Mesodermal cell (in vitro differentiated cells): Measurements from ENCODE around the gene KRT72.

Source experiments
- H3K27ac ChIP-seq: 2 replicates; pipeline ENCODE4 v1.7.0; 2013; ENCODE audit warnings: mild to moderate bottlenecking, low read depth, low read length, moderate library complexity; ENCODE audit not compliant: severe bottlenecking
- H3K36me3 ChIP-seq: 2 replicates; pipeline ENCODE4 v1.7.1; 2013; ENCODE audit warnings: mild to moderate bottlenecking, low read length, moderate library complexity; ENCODE audit not compliant: control insufficient read depth, insufficient read depth
- H3K4me1 ChIP-seq: one replicate; pipeline ENCODE4 v1.7.1; 2013; ENCODE audit warnings: mild to moderate bottlenecking, low read length; ENCODE audit not compliant: insufficient read depth, control insufficient read depth, poor library complexity, severe bottlenecking
- H3K4me3 ChIP-seq: 2 replicates; pipeline ENCODE4 v1.7.0; 2013; ENCODE audit warnings: low read length, control low read depth, mild to moderate bottlenecking; ENCODE audit not compliant: insufficient read depth, poor library complexity, severe bottlenecking; ENCODE audit errors: extremely low read depth
- H3K9me3 ChIP-seq: 2 replicates; pipeline ENCODE4 v1.7.1; 2013; ENCODE audit warnings: mild to moderate bottlenecking, low read length, moderate library complexity; ENCODE audit not compliant: control insufficient read depth
- WGBS, 2 experiments: methylation state at CpG; one replicate each; pipeline ENCODE4 v1.1.5; 2013; ENCODE audit warnings: missing lambda C conversion rate in 2 of 2; ENCODE audit not compliant: insufficient coverage in 2 of 2; 5-methylcytosine and 5-hydroxymethylcytosine counted together

KRT72 gene

GRCh38 chr12:52641468-52641867, 40.2 kb upstream of the KRT72 start:
- H3K36me3 ChIP-seq: no peaks in the 10 kb centered on the region
- H3K9me3 ChIP-seq: no peaks in the 10 kb centered on the region
- H3K4me3 ChIP-seq: no peak overlapping the region
- no peaks in the 10 kb centered on the region for H3K4me1 ChIP-seq
- H3K27ac ChIP-seq: no peak overlapping the region
- WGBS, 2 experiments: 72% methylated on average over 3 of the region's 4 CpGs

GRCh38 chr12:52637299-52637698, 36.0 kb upstream of the KRT72 start:
- H3K9me3 ChIP-seq: no peaks in the 10 kb centered on the region
- H3K4me3 ChIP-seq: no peak overlapping the region
- H3K27ac ChIP-seq: no peak overlapping the region
- no peaks in the 10 kb centered on the region for H3K36me3 ChIP-seq
- H3K4me1 ChIP-seq: no peaks in the 10 kb centered on the region
- 83 to 86% methylated on average over 3 of the region's 4 CpGs for WGBS, 2 experiments

GRCh38 chr12:52636592-52637258, 35.5 kb upstream of the KRT72 start:
- WGBS, 2 experiments: 80 to 96% methylated on average over 2 to 4 of the region's 5 CpGs
- Histone ChIP-seq H3K4me1 (no peaks in the 10 kb centered on the region), H3K4me3 (no peak overlapping the region), H3K9me3 (no peaks in the 10 kb centered on the region), H3K27ac (no peak overlapping the region), H3K36me3 (no peaks in the 10 kb centered on the region)

GRCh38 chr12:52636189-52636588, 34.9 kb upstream of the KRT72 start:
- Histone ChIP-seq H3K27ac (no peak overlapping the region), H3K9me3 (no peaks in the 10 kb centered on the region), H3K4me3 (no peak overlapping the region), H3K4me1 (no peaks in the 10 kb centered on the region), H3K36me3 (no peaks in the 10 kb centered on the region)
- 92% methylated on average over 2 of the region's 6 CpGs; no CpG with 5 or more reads in 1 of the 2 experiments for WGBS, 2 experiments

- no peak overlapping the region for H3K27ac ChIP-seq
- no peaks in the 10 kb centered on the region for H3K36me3 ChIP-seq
- no peak overlapping the region for H3K4me3 ChIP-seq
- no peaks in the 10 kb centered on the region for H3K9me3 ChIP-seq
- WGBS, 2 experiments: 78 to 83% methylated on average over 4 to 5 of the region's 7 CpGs
- H3K4me1 ChIP-seq: no peaks in the 10 kb centered on the region
Observed at GRCh38 chr12:52634266-52635056, 33.2 kb upstream of the KRT72 start.

- WGBS, 2 experiments: 83 to 85% methylated on average over 4 of the region's 4 CpGs
- Histone ChIP-seq H3K4me3 (no peak overlapping the region), H3K9me3 (no peaks in the 10 kb centered on the region), H3K27ac (no peak overlapping the region), H3K36me3 (no peaks in the 10 kb centered on the region), H3K4me1 (no peaks in the 10 kb centered on the region)
Observed at GRCh38 chr12:52633383-52633782, 32.1 kb upstream of the KRT72 start.

- Histone ChIP-seq H3K4me1 (no peaks in the 10 kb centered on the region), H3K36me3 (no peaks in the 10 kb centered on the region), H3K4me3 (no peak overlapping the region), H3K27ac (no peak overlapping the region), H3K9me3 (no peaks in the 10 kb centered on the region)
- WGBS, 2 experiments: 79 to 90% methylated on average over 4 of the region's 4 CpGs
Observed at GRCh38 chr12:52632656-52633055, 31.4 kb upstream of the KRT72 start.

- WGBS, 2 experiments: 87 to 88% methylated on average over 5 of the region's 6 CpGs
- H3K36me3 ChIP-seq: no peaks in the 10 kb centered on the region
- H3K4me1 ChIP-seq: no peaks in the 10 kb centered on the region
- H3K4me3 ChIP-seq: no peak overlapping the region
- no peaks in the 10 kb centered on the region for H3K9me3 ChIP-seq
- no peak overlapping the region for H3K27ac ChIP-seq
Observed at GRCh38 chr12:52631676-52632459, 30.6 kb upstream of the KRT72 start.

- H3K27ac ChIP-seq: no peak overlapping the region
- H3K4me3 ChIP-seq: no peak overlapping the region
- 56 to 59% methylated on average over 3 to 4 of the region's 4 CpGs for WGBS, 2 experiments
- no peaks in the 10 kb centered on the region for H3K36me3 ChIP-seq
- H3K9me3 ChIP-seq: no peaks in the 10 kb centered on the region
- no peaks in the 10 kb centered on the region for H3K4me1 ChIP-seq
Observed at GRCh38 chr12:52631264-52631663, 30.0 kb upstream of the KRT72 start.

- H3K27ac ChIP-seq: no peak overlapping the region
- no peak overlapping the region for H3K4me3 ChIP-seq
- 71% methylated on average over 1 of the region's 4 CpGs; no CpG with 5 or more reads in 1 of the 2 experiments for WGBS, 2 experiments
- no peaks in the 10 kb centered on the region for H3K36me3 ChIP-seq
- H3K9me3 ChIP-seq: no peaks in the 10 kb centered on the region
- no peaks in the 10 kb centered on the region for H3K4me1 ChIP-seq
Observed at GRCh38 chr12:52630599-52631200, 29.4 kb upstream of the KRT72 start.
